GM18520 (cell line): ENCODE measurements around the gene STRN.

ENCODE experiments used
- ATAC-seq: cut with Tn5 transposase; IDR thresholded peaks from one replicate; pipeline ENCODE4 v1.9.1; 2021; ENCODE audit not compliant: unreplicated experiment

Gene STRN

DNA sequence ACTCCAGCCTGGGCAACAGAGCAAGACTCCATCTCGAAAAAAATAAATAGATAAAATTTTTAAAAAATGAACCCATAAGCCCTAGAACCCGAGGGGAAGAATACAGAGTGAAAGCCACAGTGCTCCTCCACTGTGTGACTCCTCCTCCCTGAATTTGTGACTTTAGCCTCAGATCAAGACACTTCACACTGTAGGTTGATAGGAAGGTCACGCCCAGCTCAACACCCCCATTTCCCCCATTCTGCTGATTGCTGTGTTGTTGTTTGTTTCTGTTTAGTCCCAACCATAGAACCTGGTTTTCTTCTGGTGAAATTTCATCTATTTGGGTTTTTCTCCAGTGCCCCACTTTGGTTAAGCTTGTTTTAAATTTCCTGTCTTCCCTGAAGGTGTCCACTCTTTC lies 167.6 kb downstream of the STRN start:
- no peak for ATAC-seq

- no peak for ATAC-seq
Measured at GRCh38 chr2:36797324-36798070, 168.8 kb downstream of the STRN start.
